GM21390 (cell line): Measurements from ENCODE around the gene USP17L24.
"Not testable (repeated sequence)": the region's sequence is repeated elsewhere in the genome, so short reads cannot be mapped to it uniquely, and the experiment has no call there.

Source experiments
- ATAC-seq: cut with Tn5 transposase; IDR thresholded peaks from one replicate; pipeline ENCODE4 v1.9.1; 2021; ENCODE audit not compliant: unreplicated experiment

USP17L24 gene, protein sequence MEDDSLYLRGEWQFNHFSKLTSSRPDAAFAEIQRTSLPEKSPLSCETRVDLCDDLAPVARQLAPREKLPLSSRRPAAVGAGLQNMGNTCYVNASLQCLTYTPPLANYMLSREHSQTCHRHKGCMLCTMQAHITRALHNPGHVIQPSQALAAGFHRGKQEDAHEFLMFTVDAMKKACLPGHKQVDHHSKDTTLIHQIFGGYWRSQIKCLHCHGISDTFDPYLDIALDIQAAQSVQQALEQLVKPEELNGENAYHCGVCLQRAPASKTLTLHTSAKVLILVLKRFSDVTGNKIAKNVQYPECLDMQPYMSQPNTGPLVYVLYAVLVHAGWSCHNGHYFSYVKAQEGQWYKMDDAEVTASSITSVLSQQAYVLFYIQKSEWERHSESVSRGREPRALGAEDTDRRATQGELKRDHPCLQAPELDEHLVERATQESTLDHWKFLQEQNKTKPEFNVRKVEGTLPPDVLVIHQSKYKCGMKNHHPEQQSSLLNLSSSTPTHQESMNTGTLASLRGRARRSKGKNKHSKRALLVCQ

DNA sequence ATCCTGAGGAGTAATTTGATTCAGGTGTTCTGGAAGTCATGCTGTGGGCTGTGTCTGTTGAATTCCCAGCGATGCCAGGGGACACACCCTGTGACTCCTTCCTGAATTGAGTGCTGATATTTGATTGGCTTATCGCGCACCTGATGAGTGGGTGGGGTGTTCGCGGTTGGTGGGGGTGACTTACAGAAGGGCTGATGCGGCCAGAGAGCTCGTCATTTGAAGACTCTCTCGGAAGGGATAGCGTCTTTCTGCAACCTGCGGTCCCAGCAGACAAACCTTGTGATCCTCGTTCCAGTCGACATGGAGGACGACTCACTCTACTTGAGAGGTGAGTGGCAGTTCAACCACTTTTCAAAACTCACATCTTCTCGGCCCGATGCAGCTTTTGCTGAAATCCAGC lies at the start of gene USP17L24:
USP17L24 (plus strand) TSS at position 301 of the 400 bp plus-strand sequence; CDS start at position 301, 0 bp downstream.
- not testable (repeated sequence) for ATAC-seq

DNA sequence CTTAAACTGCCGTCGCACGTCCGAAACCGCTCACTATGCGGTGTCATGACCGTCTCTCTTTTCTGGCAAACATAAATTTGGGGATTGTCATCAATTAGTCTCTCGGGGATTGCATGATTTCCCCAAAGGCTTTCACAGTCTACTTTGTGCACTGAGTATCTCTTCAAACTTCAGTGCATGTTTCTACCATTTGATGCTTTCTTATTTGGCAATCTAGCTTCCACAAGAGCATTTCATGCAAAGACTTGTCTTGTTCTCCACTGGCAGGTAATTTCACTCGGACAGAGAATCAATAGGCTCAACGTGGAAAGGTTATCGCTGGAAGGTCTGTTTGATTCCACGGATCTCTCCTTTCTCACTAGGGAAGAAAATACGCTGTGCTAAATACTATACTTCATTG lies 774 bp upstream of the USP17L24 start:
- ATAC-seq: not testable (repeated sequence)

GRCh38 chr4:9329611-9330010 lies 4.6 kb downstream of the USP17L24 start, which contains the start of gene USP17L25:
TSS of gene USP17L25 (plus strand) at chr4:9329911. CDS start at chr4:9329911, 0 bp downstream.
- not testable (repeated sequence) for ATAC-seq

- not testable (repeated sequence) for ATAC-seq
These were observed 9.4 kb downstream of the USP17L24 start, which contains the start of gene USP17L26 for GRCh38 chr4:9334358-9334757. TSS of gene USP17L26 (plus strand) at chr4:9334658. CDS start at chr4:9334658, 0 bp downstream.

GRCh38 chr4:9339103-9339502 lies 14.1 kb downstream of the USP17L24 start, which contains the start of gene USP17L5:
TSS of gene USP17L5 (plus strand) at chr4:9339403. CDS start at chr4:9339403, 0 bp downstream.
- not testable (repeated sequence) for ATAC-seq

DNA sequence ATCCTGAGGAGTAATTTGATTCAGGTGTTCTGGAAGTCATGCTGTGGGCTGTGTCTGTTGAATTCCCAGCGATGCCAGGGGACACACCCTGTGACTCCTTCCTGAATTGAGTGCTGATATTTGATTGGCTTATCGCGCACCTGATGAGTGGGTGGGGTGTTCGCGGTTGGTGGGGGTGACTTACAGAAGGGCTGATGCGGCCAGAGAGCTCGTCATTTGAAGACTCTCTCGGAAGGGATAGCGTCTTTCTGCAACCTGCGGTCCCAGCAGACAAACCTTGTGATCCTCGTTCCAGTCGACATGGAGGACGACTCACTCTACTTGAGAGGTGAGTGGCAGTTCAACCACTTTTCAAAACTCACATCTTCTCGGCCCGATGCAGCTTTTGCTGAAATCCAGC lies 18.9 kb downstream of the USP17L24 start, which contains the start of gene USP17L27:
USP17L27 (plus strand) TSS at position 301 of the 400 bp plus-strand sequence; CDS start at position 301, 0 bp downstream.
- not testable (repeated sequence) for ATAC-seq

DNA sequence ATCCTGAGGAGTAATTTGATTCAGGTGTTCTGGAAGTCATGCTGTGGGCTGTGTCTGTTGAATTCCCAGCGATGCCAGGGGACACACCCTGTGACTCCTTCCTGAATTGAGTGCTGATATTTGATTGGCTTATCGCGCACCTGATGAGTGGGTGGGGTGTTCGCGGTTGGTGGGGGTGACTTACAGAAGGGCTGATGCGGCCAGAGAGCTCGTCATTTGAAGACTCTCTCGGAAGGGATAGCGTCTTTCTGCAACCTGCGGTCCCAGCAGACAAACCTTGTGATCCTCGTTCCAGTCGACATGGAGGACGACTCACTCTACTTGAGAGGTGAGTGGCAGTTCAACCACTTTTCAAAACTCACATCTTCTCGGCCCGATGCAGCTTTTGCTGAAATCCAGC lies 23.6 kb downstream of the USP17L24 start, which contains the start of gene USP17L28:
USP17L28 (plus strand) TSS at position 301 of the 400 bp plus-strand sequence; CDS start at position 301, 0 bp downstream.
- ATAC-seq: not testable (repeated sequence)

- not testable (repeated sequence) for ATAC-seq
These were observed 25.9 kb downstream of the USP17L24 start for GRCh38 chr4:9350866-9351265.

DNA sequence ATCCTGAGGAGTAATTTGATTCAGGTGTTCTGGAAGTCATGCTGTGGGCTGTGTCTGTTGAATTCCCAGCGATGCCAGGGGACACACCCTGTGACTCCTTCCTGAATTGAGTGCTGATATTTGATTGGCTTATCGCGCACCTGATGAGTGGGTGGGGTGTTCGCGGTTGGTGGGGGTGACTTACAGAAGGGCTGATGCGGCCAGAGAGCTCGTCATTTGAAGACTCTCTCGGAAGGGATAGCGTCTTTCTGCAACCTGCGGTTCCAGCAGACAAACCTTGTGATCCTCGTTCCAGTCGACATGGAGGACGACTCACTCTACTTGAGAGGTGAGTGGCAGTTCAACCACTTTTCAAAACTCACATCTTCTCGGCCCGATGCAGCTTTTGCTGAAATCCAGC lies 28.4 kb downstream of the USP17L24 start, which contains the start of gene USP17L29:
USP17L29 (plus strand) TSS at position 301 of the 400 bp plus-strand sequence; CDS start at position 301, 0 bp downstream.
- ATAC-seq: not testable (repeated sequence)

DNA sequence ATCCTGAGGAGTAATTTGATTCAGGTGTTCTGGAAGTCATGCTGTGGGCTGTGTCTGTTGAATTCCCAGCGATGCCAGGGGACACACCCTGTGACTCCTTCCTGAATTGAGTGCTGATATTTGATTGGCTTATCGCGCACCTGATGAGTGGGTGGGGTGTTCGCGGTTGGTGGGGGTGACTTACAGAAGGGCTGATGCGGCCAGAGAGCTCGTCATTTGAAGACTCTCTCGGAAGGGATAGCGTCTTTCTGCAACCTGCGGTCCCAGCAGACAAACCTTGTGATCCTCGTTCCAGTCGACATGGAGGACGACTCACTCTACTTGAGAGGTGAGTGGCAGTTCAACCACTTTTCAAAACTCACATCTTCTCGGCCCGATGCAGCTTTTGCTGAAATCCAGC lies 37.9 kb downstream of the USP17L24 start, which contains the start of gene USP17L30:
USP17L30 (plus strand) TSS at position 301 of the 400 bp plus-strand sequence; CDS start at position 301, 0 bp downstream.
- ATAC-seq: not testable (repeated sequence)
